GM19395 (cell line): Measurements from ENCODE around the gene AGPAT2.

Experiments
- ATAC-seq: cut with Tn5 transposase; IDR thresholded peaks from one replicate; pipeline ENCODE4 v1.9.1; 2021; ENCODE audit warnings: mild to moderate bottlenecking, moderate library complexity; ENCODE audit not compliant: unreplicated experiment

AGPAT2 gene

DNA sequence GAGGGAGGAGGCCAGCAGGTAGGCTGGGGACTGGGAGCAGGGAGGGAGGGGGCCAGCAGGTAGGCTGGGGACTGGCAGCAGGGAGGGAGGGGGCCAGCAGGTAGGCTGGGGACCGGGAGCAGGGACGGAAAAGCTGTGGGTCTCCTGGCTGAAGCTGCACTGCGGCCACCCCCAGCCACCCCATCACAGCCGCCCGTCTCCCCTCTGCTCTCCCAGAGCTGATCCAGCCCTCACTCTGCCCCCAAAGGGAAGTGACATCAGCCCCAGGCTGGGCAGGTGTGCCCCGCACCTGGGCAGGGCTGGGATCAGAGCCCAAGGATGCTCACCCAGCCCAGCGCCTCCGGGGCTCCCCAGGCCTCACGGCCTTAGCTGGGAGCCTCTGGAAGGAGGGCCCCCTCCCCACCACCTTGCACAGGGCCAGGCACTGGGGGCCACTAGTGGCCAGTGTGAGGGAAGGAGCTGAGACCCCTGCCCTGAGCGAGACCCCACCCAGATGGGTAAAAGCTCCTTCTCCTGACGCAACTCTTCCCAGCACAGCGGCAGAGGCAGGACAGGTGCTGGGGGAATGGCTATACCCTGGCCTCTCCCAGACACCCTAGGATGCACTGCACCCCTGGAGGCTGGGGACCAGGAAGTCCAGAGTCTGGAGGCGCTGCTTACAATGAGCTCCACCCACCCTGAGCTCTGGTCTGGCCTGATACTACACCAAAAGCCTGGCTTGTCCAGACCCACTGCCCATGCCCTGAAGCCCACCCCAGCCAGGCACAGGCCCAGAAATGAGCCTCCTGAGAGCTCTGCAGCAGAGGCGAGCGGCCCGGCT lies 11.6 kb downstream of the AGPAT2 start:
- ATAC-seq, result no peak

DNA sequence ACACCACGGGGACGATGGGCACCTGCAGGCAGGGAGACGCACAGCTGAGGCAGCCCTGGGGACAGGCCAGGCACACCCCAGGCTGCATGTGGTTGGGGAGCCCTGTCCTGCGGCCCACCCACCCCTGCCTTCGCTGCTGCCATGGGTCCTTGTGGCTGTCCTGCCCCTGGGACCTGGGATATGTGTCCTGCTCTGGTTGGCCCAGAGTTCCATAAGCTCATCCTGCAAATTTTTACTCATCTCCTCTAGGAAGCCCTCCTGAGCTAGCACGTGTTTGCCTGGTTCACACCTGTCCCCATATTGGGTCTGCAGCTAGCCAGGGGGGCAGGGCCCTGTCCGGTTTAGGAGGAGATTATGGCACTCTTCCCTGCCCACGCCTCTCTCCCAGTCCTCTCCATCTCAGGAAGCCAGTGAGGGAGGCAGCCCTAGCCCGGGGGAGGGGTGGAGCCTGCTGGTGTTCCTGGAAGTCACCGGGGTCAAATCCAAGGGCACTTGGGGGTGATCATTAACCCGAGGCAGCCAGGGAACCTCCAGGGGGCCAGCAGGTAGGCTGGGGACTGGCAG lies 12.4 kb downstream of the AGPAT2 start:
- no peak for ATAC-seq

DNA sequence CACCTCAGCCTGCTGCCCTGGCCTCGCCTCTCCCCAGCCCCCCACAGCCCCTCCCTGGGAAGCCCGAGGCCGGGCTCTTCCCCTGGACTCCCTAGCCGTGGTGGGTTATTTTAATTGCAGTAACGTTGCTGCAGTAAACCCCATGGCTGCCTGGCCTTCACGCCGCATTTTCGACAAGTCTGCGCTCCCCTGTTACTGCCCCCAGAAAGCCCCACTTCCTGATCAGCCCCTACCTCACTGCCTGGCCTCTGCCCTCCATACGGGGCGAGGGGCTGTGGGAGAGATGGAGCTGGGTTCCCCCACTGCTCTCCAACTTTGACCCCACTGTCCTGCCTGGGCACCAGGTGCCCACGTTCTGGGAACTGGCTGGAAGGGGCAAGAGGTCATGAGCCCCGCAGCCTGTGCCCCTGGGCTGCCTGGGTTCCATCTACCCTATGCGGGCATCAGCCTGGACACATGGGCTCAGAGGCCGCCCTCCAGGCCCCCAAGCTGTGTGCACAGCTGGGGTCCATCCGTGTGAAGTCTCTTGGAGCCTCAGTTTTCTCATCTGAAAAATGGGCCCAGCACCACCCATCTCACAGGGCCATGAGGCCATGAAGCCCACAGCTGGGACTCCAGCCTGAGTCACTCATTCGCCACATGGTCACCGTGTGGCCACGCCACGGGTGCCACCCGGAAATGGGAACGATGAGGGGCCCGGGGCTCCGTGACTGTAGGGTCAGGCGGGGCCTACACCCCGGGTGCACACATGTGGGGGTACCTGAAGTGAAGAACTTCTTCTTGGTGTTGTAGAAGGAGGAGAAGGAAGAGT lies 13.1 kb downstream of the AGPAT2 start:
- no peak for ATAC-seq

DNA sequence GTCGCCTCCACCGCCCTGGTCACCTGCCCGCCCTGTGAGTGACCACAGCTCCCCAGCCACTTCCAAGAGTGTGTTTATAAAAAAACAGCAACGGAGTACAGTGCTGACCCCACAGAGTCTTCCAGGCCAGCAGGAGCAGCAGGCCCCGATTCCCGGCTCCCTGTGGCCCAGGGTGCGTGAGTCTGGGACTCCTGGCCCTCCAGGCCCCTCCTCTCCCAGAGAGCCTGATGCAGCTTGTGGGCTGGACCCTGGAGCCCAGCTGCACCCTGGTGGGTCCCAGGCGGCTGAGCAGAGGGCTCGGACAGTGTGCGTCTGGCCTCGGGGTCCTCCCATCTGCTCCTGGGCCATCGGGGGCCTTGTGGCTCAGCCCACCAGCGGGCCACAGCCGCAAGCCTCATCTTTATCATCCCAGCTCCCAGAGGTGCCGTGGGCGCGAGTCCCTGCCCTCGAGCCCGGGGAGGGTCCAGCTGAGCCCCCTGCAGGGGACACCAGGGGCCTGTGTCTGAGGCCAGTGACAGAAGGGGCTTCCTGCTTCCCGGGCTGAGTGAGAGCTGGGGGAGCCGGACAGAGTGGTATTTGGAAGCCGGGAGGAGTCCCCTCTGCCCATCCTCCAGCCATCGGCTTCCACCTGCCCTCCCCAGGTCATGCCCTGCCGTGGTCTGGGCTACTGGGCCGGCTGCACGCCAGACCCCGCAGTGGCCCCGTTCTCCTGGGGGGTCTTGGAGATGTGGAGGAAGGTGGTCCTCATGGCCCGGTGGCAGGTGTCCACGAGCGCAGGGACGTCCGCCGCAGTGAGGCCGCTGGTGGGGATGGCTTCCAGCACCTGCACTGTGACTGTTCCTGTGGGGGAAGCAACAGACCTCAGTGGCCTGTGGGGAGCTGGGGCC lies 13.9 kb downstream of the AGPAT2 start:
- ATAC-seq, result no peak

DNA sequence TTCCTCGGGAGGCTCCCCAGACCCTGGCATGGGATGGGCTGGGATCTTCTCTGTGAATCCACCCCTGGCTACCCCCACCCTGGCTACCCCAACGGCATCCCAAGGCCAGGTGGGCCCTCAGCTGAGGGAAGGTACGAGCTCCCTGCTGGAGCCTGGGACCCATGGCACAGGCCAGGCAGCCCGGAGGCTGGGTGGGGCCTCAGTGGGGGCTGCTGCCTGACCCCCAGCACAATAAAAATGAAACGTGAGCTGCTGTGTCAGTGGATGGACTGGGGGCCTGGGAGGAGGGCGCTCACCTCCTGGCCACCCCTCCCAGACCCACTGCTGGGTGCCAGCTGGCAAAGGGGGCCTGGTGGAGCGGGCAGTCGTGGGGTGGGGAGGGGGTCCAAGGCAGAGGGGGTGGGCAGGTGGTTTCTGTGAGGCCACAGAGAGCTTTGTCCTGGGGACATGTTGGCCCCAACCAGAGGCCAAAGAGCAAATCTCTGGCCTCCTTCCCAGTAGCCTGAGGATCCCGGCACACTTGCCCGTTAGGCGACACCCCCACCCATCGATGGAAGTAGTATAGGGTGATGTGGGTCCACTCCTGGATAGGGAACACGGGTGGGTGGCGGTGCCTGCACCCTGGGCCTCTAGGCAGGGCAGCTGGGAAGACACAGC lies 14.7 kb downstream of the AGPAT2 start:
- ATAC-seq, result no peak

DNA sequence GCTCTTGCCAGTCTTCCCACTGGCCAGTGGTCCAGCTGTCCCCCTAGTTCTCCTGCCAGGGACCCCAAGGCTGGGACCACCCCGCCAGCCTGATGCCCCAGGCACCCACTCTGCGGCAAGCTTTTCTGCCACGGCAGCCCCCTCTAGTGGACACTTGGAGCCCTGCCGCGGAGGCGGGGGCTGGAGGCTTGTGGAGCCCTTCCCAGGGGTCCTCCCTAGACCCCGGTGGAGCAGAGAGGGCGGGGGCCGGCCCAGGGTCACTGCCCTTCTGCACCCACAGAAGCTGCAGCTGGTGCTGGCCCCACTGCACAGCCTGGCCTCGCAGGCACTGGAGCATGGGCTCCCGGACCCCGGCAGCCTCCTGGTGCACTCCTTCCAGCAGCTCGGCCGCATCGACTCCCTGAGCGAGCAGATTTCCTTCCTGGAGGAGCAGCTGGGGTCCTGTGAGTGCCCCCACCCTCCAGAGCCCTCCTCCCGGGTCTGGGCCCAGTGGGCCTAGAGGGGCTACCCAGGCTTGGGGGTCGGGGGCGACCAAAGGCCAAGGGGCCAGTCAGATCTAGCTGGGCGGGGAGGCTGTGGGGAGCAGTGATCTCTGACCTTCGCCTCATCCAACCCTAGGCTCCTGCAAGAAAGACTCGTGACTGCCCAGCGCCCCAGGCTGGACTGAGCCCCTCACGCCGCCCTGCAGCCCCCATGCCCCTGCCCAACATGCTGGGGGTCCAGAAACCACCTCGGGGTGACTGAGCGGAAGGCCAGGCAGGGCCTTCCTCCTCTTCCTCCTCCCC lies 15.4 kb downstream of the AGPAT2 start:
- ATAC-seq, result no peak

DNA sequence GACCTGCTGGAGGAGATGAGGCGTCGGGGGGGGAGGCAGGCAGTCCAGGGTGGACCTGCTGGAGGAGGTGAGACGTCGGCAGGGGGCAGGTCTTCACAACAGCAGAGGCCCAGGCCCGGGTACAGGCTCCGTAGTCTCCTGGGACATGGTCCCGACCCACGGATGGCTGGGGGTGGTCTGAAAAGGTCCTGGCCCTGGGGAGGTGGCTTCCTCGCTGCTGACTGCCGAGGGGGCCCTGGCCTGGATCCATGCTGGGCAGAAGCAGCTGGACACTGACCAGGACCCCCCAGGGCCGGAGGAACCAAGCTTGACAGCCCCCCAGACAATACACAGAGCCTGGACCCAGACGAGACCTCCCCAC lies 16.0 kb downstream of the AGPAT2 start:
- no peak for ATAC-seq

DNA sequence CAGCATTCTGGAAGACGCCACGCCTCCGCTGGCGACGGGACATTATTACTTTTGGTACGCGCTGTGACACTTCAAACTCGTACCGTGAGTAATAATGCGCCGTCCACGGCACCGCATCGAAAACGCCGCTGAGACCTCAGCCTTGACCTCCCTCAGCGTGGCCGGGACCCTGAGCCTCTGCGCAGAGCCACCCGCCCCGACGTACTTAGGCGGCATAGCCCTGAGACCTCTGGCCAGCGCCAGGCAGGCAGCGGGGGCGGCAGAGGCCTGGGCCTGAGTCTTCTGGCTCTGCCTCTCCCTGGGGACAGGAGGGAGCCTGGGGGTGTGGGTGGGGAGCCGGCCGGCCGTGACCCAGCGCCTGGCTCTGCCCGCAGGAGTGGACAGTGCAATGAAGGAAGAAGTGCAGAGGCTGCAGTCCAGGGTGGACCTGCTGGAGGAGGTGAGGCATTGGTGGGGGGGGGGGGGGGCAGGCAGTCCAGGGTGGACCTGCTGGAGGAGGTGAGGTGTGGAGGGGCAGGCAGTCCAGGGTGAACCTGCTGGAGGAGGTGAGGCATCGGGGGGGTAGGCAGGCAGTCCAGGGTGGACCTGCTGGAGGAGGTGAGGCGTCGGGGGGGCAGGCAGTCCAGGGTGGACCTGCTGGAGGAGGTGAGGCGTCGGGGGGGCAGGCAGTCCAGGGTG lies 16.5 kb downstream of the AGPAT2 start:
- ATAC-seq, result no peak

DNA sequence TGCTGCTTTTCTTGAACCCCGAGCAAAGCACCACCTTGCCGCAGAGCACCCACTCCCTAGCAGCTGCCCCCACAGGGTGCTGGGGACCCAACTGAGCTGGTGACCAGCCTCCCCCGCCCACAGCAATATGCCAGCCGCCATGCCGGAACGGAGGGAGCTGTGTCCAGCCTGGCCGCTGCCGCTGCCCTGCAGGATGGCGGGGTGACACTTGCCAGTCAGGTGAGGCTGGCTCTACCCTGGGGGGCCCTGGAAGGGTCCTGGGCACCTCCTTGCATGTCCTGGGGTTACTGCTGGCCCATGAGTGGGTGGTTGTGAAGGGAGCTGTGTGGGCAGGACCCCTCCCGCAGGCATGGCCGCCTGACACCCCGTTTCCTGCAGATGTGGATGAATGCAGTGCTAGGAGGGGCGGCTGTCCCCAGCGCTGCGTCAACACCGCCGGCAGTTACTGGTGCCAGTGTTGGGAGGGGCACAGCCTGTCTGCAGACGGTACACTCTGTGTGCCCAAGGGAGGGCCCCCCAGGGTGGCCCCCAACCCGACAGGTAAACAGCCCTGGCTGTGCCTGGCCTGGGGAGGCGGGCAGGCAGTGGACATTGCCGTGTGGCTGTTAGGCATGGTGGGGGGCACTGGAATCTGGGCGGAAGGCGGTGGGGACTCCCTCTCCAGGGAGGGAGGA lies 17.3 kb downstream of the AGPAT2 start:
- ATAC-seq, result no peak

DNA sequence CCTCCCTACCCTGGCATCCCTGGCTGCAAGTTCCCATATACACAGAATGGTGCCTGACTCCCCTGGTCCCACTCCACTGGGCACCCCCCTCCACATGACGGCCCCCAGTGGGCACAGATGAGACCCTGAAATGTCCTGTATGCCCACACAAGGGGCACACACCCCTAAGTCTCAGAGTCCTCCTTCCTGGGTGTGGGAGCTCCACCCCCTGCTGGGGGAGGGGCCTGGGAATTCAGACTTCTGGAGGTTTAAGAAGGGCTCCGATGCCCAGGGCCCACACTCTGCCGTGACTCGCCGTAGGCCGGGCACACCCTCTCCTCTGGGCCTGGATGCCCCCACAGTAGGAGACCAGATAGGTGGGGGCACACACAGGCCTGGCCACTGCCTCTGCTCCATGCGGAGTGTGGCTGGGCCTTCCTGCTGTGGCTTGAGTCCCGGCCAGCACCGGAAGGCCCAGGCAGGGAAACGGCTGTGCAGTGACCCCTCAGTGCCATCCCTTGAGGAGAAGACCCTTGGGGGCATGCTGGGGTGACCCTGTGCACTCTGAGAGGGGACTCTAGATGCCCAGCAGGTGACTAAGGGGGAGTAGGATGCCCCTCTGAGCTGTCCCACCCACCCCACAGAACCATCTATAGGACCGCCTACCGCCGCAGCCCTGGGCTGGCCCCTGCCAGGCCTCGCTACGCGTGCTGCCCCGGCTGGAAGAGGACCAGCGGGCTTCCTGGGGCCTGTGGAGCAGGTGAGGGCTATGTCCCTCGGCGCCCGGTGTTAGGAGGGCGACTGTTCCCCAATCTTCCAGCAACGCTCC lies 18.1 kb downstream of the AGPAT2 start:
- ATAC-seq, result no peak

DNA sequence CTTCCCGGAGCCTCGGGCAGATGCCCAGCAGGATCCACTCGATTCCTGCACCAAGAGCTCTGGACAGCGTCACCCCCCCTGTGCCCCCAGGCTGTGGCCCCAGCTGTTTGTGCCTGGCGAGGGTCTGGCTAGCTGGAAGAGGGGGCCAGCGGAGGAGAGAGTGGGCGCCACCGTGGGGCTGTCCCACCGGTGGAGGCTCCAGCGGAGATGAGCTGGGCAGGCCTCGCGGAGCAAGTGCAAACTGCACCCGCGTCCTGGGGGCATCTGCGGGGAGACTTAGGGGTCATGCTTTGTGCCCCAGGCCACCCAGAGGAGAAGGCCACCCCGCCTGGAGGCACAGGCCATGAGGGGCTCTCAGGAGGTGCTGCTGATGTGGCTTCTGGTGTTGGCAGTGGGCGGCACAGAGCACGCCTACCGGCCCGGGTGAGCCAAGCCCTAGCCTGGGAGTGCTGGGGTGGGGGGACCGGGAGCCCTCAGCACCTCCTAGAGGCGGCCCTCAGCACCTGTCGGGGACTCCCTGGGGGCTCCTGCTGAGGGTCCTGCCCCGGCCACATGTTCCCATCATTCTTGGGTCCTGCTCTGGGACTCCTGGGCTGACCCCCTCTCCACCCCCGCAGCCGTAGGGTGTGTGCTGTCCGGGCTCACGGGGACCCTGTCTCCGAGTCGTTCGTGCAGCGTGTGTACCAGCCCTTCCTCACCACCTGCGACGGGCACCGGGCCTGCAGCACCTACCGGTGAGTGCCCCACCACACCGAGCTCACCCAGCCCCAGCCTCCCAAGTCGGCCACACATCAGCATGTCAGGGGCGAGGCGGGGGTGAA lies 19.1 kb downstream of the AGPAT2 start:
- ATAC-seq, result no peak

DNA sequence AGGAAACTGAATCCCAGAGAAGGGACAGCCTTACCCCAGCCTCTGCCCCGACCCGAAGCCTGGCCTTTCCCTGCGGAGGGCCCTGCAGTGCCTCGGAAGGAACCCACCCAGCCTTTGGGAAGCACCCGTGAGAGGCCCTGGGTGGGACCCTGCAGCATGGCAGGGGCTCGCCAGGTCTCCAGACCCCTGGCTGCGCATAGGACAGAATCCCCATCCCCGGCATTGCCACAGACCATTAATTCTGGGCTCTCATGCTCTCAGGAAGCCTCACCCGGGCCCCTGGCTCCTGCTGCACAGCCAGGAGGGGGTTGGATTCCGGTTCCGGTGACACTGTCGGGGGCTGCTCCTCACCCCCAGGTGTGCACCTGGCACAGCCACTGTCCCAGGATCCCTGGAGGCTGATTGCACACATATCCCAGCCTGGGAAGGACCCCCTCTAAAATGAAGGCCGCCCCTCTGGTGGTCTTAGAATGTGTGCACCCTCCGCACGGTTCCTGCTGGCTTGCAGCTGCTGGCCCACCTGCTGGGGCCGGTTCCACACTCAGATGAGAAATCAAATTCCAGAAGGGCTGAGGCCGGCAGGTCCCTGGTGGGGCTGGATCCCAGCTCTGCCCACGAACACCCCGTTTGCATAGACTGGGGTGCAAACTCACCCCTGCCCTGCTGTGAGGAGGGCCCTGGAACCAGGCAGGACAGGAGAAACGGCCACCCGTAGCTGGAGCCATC lies 19.9 kb downstream of the AGPAT2 start:
- ATAC-seq, result no peak

DNA sequence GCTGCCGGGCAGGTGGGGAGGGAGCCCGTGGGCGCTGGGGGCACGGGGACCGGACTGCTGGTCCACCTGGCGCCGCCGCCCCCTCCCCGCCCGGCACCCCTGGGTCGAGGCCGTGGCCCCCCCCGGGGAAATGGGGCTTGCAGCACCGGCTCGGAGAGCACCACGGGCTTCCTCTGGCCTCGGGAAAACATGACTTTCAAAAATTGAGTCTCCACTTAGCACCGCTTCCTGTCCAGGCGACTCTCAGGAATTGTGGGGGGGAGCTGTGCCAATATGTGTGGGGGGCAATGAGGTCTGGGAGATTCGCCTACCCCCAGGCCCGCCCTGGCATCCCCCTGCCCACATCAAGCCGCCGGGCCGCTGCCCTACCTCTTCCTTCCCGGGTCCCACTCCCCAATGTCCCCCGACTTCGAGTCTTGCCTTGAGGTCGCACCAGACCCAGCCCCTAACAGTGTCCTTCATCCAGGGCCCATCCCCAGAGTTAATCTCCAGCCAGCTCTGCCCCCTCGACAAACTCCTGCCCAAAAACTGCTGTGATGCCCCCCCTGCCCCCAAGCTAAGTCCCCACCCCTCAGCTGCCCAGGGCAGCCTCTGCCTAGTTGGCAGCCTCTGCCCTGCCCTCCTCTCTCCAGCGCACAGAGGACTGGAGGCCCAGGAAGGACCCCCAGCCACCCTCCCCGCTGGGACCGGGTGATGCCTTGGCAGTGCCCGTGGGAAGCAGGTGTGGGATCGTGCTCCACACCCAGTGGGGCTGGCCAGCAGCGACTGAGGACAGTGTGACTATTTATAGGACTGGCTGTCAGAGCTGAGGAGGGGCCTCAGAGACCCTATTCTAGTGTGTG lies 20.7 kb downstream of the AGPAT2 start:
- no peak for ATAC-seq

DNA sequence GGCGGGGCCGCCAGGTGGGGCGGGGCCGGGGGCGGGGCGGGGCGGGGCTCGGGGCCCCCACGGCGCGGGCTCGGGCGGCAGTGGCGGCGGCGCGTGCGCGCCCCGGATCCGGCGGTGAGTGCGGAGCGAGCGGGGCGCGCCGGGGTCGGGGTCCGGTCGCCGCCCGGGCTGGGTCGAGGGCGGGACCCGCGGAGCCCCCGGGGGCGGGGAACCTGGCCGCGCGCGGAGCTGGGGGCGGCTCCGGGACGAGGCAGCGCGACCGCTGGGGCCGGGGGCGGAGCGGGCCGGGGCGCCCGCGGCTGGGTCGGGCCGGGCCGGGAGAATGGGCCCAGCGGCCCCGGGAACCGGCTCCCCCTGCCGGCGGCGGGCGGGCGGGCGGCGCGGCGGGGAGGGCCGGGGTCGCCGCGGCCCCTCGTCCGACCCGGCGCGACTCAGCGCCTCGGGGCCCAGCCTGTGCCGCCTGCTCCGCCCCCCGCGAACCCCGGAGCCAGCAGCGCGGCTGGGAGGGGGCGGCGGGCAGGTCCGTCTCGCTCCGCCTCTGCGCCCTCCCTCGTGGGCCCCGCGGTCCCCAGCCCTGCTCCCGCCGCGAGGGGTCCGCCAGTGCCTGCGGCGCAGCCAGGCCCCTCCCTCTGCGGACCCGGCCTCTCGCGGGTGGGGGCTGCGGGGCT lies 21.4 kb downstream of the AGPAT2 start:
- no peak for ATAC-seq
